Activated T-cell treated with anti-CD3 and anti-CD28 coated beads, Interleukin-2, amount 50 U/mL, for 72 hours (primary cell): ENCODE measurements around the gene EEF2K. TPM values are rescaled to one million over a fixed set of nuclear protein-coding genes. Genes with fewer than 3 reads are reported as not detected.
A peak's percentile ranks its signal among the peaks of the same experiment; 100 is the strongest.

ENCODE experiments used
- ATAC-seq, 2 donors: fragments of 150-1000 bp; cut with Tn5 transposase; replicated peaks in 1 of 2; 2 replicates each; pipeline ENCODE4 v1.10.0; 2021; ENCODE audit warnings: moderate library complexity in 2 of 2, mild to moderate bottlenecking in 1 of 2
- DNase-seq, 2 donors: peaks; one replicate each; pipeline ENCODE4 v3.0.0; 2021 to 2022; ENCODE audit warnings: mixed read lengths in 1 of 2
- H3K27ac Mint-ChIP-seq: one replicate; pipeline ENCODE4 v1.8.0; 2022; ENCODE audit warnings: mild to moderate bottlenecking, moderate library complexity, mixed read lengths
- H3K27me3 Mint-ChIP-seq: one replicate; pipeline ENCODE4 v1.8.0; 2022; ENCODE audit warnings: low read depth, mixed read lengths
- H3K36me3 Mint-ChIP-seq, 2 donors: one replicate each; pipeline ENCODE4 v1.8.0; 2022; ENCODE audit warnings: mixed read lengths in 2 of 2, mild to moderate bottlenecking in 1 of 2; ENCODE audit not compliant: insufficient read depth in 2 of 2
- H3K4me1 Mint-ChIP-seq: one replicate; pipeline ENCODE4 v1.8.0; 2022; ENCODE audit warnings: low read depth, mixed read lengths
- H3K4me3 Mint-ChIP-seq, 2 donors: one replicate each; pipeline ENCODE4 v1.8.0; 2022; ENCODE audit warnings: mild to moderate bottlenecking in 2 of 2, mixed read lengths in 2 of 2, moderate library complexity in 2 of 2
- H3K9me3 Mint-ChIP-seq, 2 donors: one replicate each; pipeline ENCODE4 v1.8.0; 2022; ENCODE audit warnings: mixed read lengths in 2 of 2
- total RNA-seq, 2 donors: library from RNA; stranded (reverse); gene quantifications; one replicate each; pipeline ENCODE4 v1.2.3, GENCODE V29; 2022

Gene EEF2K
- total RNA-seq, 2 donors from 2014 or later = 19.4 to 23.9 TPM

DNA sequence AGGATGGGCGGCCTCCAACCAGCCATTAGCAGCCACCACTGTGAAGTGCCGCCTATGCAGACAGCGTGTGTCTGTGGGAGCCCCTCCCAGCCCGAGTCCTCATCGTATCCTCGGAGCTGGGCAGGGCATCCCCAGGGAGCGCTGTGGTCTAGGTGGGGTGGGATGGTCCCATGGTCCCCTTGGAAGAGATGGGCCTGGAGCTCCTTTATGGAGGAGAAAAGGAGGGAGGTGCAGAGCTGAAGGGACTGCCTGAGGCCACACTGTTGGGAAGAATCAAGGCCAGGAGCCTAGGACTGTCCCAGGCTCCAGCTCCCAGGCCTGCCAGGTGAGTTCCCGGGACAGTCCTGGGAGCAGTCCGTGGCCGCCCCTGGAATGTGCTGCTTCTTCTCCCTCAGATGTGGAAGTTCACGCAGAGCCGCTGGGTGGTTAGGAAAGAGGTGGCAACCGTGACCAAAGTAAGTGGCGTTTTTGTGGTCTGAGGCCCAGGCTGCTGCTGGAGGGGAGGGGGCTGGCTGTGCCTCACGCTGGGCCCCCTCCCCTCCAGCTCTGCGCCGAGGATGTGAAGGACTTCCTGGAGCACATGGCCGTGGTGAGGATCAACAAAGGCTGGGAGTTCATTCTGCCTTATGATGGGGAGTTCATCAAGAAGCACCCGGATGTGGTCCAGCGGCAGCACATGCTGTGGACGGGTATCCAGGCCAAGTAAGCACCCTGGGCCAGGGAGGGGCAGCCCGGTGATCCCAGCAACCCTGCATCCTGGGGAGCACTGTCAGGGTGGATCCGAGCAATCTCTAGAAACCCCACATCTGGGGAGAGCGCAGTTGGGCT is 118.1 kb downstream of the EEF2K start:
- Mint-ChIP-seq H3K9me3 (no peaks in the 10 kb centered on the region), H3K4me1 (peaks cover 4% of the 10 kb centered on the region), H3K27me3 (no peaks in the 10 kb centered on the region), H3K36me3 (peaks cover 4 to 11% of the 10 kb centered on the region in 2 donors), H3K4me3 (no peak overlapping the region), H3K27ac (no peak overlapping the region)
- DNase-seq (no peak), ATAC-seq (no peak)

DNA sequence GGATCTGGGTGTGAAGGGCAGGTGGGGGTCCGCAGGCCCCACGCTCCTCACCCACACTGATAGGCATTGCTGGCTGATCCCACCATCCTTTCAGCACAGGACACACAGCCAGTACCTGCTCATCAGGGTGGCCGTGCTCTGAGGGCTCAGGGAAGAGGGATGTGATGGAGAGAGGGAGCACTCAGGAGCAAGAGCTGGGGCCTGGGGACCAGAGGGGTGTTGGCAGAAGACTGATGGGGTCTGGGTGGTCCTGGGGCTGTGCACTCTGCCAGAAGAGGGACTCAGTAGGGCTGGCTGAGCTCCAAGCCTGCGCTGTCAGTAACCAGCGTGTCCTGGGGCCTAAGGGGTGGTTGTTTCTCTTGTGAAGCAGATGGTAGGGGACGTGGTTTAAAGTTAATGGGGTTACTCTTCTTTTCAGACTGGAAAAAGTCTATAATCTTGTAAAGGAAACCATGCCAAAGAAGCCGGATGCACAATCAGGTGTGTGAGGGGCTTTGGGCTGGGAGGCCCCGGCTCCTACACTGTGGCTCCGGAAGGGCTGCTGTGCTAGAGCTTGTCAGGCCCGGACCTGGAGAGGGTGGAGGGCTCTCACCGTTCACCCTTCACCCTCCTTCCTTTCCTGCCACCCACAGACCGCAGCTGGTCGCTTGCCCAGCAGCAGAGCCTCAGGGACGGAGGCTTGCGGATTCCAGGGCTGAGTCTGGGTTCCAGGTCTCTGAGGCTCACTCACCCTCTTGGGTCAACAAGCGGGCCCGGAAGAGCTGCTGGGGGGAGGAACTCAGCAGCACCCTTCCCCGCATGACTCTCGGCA is 118.9 kb downstream of the EEF2K start:
- peaks cover 7% of the 10 kb centered on the region for H3K4me1 Mint-ChIP-seq
- H3K9me3 Mint-ChIP-seq = no peaks in the 10 kb centered on the region
- no peak overlapping the region for H3K4me3 Mint-ChIP-seq
- peak overlapping the region; percentile 32 for H3K27ac Mint-ChIP-seq
- H3K27me3 Mint-ChIP-seq = no peaks in the 10 kb centered on the region
- DNase-seq (no peak), ATAC-seq (no peak)
- peaks cover 4 to 13% of the 10 kb centered on the region in 2 donors for H3K36me3 Mint-ChIP-seq

DNA sequence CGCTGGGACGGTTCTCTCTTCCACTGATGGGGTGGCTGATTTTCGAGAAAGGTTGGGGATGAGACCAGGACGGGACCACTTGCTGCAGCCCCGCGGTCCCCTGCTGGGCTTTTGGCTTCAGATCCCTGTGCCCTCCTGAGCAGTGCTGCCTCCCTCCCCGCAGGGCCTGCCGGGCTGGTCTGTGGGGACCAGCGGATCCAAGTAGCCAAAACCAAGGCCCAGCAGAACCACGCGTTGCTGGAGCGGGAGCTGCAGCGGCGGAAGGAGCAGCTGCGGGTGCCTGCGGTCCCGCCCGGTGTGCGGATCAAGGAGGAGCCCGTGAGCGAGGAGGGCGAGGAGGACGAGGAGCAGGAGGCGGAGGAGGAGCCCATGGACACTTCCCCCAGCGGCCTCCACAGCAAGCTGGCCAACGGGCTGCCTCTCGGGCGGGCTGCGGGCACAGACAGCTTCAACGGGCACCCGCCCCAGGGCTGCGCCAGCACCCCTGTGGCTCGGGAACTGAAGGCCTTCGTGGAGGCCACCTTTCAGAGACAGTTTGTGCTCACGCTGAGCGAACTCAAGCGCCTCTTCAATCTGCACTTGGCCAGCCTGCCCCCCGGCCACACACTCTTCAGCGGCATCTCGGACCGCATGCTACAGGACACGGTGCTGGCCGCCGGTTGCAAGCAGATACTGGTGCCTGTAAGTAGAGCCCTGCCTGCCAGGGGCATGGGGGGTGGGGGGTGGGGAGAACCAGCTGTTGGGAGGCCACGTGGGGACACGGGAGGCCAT is 119.7 kb downstream of the EEF2K start:
- no peak for ATAC-seq
- H3K4me1 Mint-ChIP-seq = peaks cover 10% of the 10 kb centered on the region
- H3K36me3 Mint-ChIP-seq = peaks cover 7 to 14% of the 10 kb centered on the region in 2 donors
- no peak overlapping the region for H3K4me3 Mint-ChIP-seq
- H3K27ac Mint-ChIP-seq = no peak overlapping the region
- H3K9me3 Mint-ChIP-seq = no peaks in the 10 kb centered on the region
- no peak for DNase-seq
- H3K27me3 Mint-ChIP-seq = no peaks in the 10 kb centered on the region

DNA sequence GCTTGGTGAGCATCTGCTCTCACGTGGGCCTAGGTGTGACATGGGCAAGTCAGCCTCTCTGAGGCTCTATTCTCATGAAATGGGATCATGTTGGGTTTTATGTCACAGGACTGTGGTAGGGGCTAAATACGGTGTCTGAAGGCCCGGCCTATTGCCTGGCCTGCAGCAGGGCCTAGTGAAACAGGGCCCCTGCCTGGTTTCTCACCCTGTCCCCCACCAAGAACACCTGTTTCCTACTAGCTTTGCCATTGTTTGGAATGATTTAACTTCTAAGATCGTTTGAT is 120.2 kb downstream of the EEF2K start:
- H3K36me3 Mint-ChIP-seq = peaks cover 6 to 10% of the 10 kb centered on the region in 2 donors
- DNase-seq (no peak), ATAC-seq (no peak)
- H3K27ac Mint-ChIP-seq = no peak overlapping the region
- no peaks in the 10 kb centered on the region for H3K9me3 Mint-ChIP-seq
- H3K27me3 Mint-ChIP-seq = no peaks in the 10 kb centered on the region
- H3K4me1 Mint-ChIP-seq = peaks cover 10% of the 10 kb centered on the region
- no peak overlapping the region for H3K4me3 Mint-ChIP-seq

DNA sequence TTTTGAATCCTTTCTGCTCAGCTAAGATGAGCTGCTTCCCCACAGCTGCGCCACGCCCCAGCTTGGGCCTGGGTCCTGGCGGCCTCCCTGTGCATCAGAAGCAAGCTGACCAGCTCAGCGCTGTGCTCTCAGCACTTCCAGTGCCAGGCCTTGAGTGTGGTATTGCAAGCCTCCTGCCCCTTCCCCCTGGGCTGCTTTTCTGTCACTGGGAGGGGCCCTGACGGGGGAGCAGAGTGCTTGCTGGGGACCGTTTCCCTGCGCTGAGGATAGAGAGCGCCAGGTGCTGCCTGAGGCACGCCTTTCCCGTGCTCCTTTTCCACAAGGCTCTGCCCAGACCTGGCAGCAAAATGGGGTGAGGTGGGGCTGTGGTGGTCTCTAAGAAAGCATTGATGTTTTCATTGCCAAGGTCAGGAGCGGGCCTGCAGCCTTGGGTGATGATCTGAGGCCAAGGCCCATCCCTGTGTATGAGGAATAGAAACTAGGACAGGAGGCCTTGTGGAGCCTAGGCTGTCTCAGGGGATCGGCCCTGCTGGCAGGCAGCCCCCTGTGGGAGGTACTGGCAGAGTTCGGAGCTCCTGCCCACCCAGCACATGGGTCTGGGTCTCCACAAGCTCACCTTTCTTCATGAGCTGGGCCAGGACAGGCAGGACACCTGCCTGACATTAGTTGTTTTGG is 120.8 kb downstream of the EEF2K start:
- H3K36me3 Mint-ChIP-seq = peaks cover 8 to 15% of the 10 kb centered on the region in 2 donors
- peaks cover 10% of the 10 kb centered on the region for H3K4me1 Mint-ChIP-seq
- H3K4me3 Mint-ChIP-seq = no peak overlapping the region
- no peak for ATAC-seq
- H3K9me3 Mint-ChIP-seq = no peaks in the 10 kb centered on the region
- no peaks in the 10 kb centered on the region for H3K27me3 Mint-ChIP-seq
- H3K27ac Mint-ChIP-seq = no peak overlapping the region
- DNase-seq = no peak

DNA sequence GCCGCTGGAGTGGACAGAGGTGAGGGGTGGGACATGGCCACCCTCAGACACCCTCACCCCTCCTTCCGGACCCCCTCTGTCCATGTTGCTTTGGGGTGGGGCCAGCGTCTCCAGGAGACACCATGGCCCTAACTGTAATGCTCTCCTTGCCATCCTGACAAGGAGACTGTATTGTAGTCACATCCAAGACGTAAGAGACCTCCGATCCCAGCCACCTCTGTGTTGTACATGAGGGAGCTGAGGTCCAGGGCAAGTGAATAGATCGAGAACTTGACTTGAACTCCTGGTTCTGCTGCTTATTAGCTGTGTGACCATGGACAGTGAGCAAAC is 121.3 kb downstream of the EEF2K start:
- no peaks in the 10 kb centered on the region for H3K9me3 Mint-ChIP-seq
- no peak overlapping the region for H3K27ac Mint-ChIP-seq
- H3K4me3 Mint-ChIP-seq = no peak overlapping the region
- H3K27me3 Mint-ChIP-seq = no peaks in the 10 kb centered on the region
- peaks cover 10 to 16% of the 10 kb centered on the region in 2 donors for H3K36me3 Mint-ChIP-seq
- ATAC-seq (no peak), DNase-seq (no peak)
- H3K4me1 Mint-ChIP-seq = peaks cover 10% of the 10 kb centered on the region

DNA sequence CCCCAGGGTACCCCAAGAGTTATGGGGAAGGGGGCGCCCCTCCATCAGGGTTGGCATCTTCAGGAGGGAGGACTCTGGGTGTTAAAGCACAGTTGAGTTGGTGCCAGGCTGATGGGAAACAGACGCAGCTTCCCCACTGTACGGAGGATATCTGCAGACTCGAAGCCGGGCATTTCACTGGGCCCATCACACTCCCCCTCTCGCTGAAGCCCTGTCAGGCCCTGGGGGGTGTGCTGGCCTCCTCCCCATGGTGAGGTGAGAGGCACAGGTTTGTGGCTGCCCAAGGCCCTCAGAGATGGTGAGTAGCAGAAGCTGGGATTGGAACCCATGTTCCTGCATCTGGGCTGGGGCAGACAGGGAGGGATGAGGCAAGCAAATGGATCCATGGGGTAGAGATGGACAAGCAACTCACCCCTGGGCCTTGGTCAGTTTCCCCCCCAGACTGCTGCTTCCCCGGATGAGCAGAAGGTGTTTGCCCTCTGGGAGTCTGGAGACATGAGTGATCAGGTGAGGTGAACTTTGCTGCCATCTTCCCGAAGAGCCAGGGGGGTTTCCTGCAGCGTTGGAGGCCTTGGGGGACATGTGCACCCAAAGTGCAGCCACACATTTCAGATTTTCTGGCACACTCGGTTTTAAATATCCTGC is 122.1 kb downstream of the EEF2K start:
- DNase-seq = no peak
- H3K27ac Mint-ChIP-seq = no peak overlapping the region
- no peaks in the 10 kb centered on the region for H3K27me3 Mint-ChIP-seq
- peaks cover 10% of the 10 kb centered on the region for H3K4me1 Mint-ChIP-seq
- peaks cover 10 to 19% of the 10 kb centered on the region in 2 donors for H3K36me3 Mint-ChIP-seq
- no peak overlapping the region for H3K4me3 Mint-ChIP-seq
- ATAC-seq = no peak
- H3K9me3 Mint-ChIP-seq = no peaks in the 10 kb centered on the region

DNA sequence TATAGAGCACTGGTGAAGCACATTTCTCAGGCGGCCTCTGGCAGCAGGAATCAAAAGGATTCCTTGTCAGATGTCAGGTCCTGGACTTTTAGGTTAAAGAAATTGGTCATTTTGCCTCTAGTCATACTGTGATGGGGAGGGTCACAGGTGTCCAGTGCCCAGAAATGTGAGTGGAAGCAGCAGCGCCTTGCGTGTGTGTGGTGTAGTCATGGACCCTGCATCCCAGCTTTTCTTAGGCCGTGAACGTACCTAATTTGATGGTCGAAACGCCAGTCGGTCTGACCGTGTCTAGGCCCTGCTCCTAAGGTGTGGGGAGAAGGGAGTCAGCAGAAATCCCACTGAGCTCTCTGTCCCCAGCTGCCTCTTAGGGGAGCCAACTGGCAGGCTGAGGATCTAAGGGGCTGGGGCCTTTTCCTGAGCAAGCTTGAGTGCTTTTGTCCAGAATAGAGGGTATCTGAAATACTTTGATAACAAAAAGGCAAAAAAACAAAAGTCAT is 123.2 kb downstream of the EEF2K start:
- no peak for ATAC-seq
- Mint-ChIP-seq H3K27ac (no peak overlapping the region), H3K36me3 (peaks cover 13 to 25% of the 10 kb centered on the region in 2 donors), H3K27me3 (no peaks in the 10 kb centered on the region), H3K4me3 (no peak overlapping the region), H3K4me1 (peaks cover 5% of the 10 kb centered on the region), H3K9me3 (no peaks in the 10 kb centered on the region)
- no peak for DNase-seq

DNA sequence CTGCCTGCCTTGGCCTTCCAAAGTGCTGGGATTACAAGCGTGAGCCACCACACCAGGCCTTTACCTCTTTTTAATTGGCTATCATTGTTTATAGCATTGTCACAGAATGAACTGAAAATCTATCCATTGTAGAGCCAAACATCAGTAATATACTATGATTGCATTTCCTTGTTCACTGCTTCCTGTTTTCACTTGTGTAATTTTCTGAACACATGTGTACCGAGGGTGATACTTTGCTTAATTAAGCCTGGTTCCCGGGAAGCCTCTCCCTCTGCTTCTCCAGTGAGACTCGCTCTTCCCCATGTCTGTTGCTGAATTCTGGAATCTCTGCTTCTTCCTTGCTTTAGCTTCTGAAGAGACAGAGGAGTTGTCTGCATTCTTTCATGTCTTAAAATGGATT is 124.2 kb downstream of the EEF2K start:
- DNase-seq (no peak), ATAC-seq (no peak)
- Mint-ChIP-seq H3K4me3 (no peak overlapping the region), H3K4me1 (peaks cover 5% of the 10 kb centered on the region), H3K27ac (peak overlapping the region; percentile 83), H3K36me3 (peaks cover 18 to 32% of the 10 kb centered on the region in 2 donors), H3K27me3 (no peaks in the 10 kb centered on the region), H3K9me3 (no peaks in the 10 kb centered on the region)

DNA sequence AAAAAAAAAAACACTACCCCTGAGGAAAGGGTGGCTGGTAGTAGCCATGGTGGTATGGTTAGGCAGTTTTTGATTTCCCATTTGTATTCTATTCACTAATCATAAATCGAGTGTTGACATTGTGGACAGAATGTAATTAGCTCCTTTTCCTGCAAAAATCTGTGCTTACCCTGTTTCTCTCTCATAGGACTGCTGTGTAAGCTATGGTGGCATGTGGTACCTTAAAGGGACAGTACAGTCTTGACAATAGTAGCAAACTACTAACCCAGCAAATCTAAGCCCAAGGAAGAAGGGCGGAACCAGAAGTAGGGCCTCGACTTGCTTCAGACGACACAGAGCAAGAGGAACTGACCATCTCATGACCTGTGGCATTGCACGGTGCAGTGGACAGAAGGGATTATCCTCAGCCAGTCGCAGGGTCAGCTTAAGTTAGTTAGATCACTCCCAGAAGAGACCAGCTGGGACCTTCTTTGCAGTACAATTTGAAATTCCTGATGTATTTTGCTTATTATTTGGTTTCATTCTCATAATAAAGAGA is 127.4 kb downstream of the EEF2K start:
- no peaks in the 10 kb centered on the region for H3K27me3 Mint-ChIP-seq
- DNase-seq = no peak
- ATAC-seq = no peak
- peaks cover 7 to 18% of the 10 kb centered on the region in 2 donors for H3K9me3 Mint-ChIP-seq
- H3K4me3 Mint-ChIP-seq = no peak overlapping the region
- peaks cover 37 to 55% of the 10 kb centered on the region in 2 donors for H3K36me3 Mint-ChIP-seq
- H3K4me1 Mint-ChIP-seq = peaks cover 14% of the 10 kb centered on the region
- no peak overlapping the region for H3K27ac Mint-ChIP-seq

DNA sequence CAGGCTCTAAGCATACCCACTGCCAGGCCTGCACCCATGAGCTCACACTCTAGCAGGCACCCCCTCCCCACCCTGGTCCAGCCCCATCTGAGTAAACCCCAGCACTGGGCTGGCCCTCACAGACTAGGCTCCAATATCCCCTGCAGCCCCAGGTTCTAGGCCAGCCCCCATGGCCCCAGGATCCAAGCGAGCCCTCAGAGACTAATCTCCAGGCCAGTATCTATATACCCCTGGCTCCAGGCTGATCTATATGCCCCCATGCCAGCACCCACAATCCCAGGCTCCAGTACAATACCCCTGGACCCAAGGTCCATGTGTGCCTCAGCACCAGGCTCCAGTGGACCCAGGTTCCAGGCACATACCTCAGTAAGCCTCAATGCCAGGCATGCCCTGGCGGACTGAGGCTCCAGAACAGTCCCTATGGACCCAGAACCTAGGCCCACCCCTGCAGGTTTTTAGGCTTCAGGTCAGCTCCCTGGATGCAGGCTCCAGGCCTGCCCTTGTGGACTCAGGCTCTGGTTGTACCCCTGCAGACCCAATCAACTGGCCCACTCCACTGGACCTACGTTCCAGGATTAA is 129.7 kb downstream of the EEF2K start:
- Mint-ChIP-seq H3K27ac (no peak overlapping the region), H3K36me3 (peaks cover 41 to 66% of the 10 kb centered on the region in 2 donors), H3K9me3 (peaks cover 10 to 25% of the 10 kb centered on the region in 2 donors), H3K4me3 (no peak overlapping the region), H3K27me3 (no peaks in the 10 kb centered on the region), H3K4me1 (peaks cover 9% of the 10 kb centered on the region)
- no peak for ATAC-seq
- no peak for DNase-seq

DNA sequence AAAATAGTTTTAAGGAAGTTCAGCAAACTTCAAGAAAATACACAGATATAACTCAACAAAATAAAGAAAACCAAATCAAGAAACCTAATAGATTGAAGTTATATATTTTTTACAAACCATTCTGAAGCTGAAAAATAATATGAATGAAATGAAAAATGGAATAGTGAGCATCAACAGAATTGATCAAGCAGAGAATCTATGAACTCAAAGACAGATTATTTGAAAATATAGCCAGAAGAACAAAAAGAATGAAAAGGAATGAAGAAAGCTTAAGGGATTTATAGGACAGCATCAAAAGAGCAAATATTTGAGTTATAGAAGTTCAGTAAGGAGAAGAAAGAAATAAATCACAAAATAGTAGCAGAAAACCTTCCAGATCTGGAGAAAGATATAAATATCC is 130.5 kb downstream of the EEF2K start:
- peak overlapping the region; percentile 52 for H3K27ac Mint-ChIP-seq
- DNase-seq (no peak), ATAC-seq (no peak)
- H3K9me3 Mint-ChIP-seq = peaks cover 10 to 25% of the 10 kb centered on the region in 2 donors
- peaks cover 9% of the 10 kb centered on the region for H3K4me1 Mint-ChIP-seq
- H3K4me3 Mint-ChIP-seq = no peak overlapping the region
- H3K36me3 Mint-ChIP-seq = peaks cover 45 to 63% of the 10 kb centered on the region in 2 donors
- no peaks in the 10 kb centered on the region for H3K27me3 Mint-ChIP-seq
